Activated CD8-positive, alpha-beta memory T cell treated with anti-CD3 and anti-CD28 coated beads, Interleukin-2, amount 50 U/mL, for 48 hours (primary cell): ENCODE data around the gene CLDN9.
A peak's percentile ranks its signal among the peaks of the same experiment; 100 is the strongest.

ENCODE experiments used
- DNase-seq: peaks from one replicate; pipeline ENCODE4 v3.0.0-alpha.2; 2020

CLDN9 gene

DNA sequence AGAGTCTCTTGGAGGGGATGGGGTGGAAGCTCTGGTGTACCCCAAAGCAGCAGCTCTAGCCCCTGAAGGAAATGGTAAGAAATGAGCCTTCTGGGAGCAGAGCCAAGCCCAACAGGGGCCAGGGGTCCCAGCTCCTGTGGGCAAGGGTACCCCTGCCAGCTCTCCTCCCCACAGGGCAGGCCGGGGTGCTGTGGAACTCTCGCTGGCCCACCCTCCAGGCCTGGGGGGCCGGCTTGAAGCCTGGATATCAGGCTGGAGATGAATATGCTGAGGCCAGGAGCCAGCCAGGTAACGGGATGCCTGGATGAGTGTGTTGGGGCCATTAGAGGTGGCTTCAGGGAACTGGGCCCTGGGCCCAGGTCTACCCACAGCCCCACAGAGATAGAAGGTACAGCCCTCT, 12.2 kb upstream of the CLDN9 start:
- no peak for DNase-seq

DNA sequence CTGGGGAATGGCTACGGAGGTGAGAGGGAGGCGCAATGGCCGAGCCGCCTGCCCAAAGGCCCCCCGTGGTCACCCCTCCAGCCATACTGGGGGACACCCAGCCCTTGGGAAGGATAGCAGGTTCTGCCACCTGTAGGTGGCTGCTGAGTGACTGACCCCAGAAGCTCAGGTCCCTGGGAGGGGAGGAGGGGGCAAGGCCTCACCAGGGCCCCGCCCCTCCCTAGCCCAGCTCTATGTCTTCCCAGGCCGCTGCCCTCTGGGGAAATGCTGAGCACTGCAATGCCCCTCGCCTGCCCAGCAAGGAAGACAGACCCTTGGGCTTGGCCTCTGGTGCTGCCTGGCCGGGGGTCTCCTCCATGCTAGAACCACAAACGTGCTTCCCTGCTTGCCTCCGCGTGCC, 11.4 kb upstream of the CLDN9 start:
- no peak for DNase-seq

DNA sequence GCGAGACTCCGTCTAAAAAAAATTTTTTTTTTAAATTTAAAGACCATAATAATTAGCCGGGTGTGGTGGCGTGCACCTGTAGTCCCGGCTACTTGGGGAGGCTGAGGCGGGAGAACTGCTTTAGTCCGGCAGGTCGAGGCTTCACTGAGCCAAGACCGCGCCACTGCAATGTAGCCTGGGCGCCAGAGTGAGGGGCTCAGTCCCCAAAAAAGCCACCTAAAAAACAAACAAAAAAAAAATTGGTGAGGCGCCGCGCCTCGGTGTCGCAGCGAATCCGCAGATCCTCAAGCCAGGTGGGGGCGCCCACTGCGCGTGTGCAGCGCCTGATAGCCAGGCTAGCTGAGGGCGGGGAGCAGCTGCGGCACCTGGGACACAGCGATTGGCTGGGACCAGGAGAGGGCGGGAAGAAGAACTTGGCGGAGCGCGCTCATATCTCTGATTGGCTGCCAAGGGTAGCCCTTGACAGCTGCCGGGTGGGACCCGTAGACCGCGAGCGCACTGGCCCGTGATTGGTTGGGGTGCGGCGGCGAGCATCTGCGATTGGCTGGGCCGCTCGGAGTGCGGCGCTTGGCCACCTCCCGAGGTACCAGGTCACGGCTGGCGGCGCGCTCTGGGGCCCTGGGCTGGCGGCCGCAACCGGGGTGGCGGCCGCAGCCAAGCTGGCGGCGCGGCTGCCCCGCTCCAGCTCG, 9.0 kb upstream of the CLDN9 start:
- peak; percentile 96 for DNase-seq

DNA sequence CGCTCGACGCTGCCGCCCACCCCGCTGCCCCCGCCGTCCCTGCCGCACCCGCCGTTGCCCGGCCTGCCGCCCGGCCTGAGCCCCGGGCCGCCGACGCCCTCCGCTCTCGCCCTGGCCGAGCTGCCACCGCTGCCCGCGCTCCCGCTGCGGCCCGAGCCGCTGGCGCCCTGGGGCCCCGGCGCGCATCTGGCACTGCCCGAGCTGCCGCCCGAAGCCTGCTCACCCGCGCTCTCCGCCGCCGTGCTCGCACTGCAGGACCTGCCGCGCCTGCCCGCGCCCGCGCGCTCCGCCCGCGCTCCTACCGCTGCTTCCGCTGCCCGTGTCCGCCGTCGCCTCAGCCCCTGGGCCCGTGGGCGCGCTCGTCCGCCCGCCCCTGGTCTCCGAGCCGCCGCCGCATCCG, 8.4 kb upstream of the CLDN9 start:
- DNase-seq, result no peak

DNA sequence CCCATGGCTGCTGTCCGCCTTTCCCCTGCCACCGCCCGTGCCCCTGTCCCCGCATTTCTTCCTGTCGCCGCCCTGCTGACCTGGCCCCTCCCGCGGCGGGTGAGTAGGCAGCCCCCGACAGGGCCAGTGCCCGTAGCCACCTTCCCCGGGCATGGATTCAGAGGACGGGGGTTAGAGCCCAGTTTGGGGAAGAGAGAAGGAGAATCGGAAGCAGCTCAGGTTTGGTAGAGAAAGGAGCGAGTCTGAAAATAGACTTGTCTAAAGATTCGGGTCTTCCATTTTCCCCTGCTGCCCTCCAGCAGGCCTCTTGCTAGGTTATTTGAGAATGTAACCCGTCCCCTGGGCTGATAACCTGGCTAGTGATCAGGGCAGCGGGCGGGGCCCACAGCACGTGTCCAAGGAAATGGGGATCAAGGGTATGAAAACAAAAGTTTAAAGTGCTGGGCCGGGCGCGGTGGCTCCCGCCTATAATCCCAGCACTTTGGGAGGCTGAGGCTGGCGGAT, 7.9 kb upstream of the CLDN9 start:
- no peak for DNase-seq

DNA sequence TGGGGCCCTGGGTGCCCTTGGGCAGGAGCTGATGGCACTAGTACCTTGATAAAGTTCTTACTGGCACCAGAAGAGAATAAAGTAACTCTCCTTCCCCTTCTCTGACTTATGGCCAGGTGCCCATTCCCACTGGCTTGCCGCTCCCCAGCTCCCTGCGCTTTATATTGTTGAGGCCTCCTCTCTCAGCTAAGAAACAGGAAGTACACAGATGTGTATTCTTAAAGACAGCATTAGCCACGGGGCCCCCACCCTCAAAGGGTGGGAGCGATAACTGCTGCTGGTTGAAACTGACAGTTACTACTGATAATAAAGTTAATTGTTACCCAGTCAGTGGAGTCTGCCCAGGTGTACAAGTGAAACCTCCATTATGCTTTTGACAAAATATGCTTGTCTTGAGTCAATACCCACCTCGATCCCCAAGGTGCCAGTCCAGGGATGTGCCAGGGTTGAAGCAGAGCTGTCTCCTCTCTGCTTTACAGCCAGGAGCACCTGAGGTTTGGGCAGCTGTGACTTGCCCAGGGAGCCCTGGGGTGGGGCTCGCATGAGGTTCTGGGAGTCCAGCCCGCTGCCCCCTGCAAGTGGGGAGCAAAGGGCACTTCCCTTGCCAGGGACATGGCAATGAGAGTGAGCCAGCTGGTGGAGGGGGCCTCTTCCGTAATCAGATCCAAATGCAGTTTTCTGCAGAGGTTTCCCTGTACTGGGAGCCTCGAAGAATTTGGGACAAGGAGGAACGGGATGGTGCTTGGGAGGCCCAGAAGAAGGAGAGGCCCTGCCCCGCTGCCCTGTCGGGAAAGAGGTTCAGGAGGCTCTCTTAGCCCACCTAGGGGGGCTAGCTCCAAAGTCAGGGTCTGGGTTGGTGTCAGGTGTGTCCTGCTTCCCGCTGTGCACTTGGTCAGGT, 5.4 kb upstream of the CLDN9 start:
- no peak for DNase-seq

DNA sequence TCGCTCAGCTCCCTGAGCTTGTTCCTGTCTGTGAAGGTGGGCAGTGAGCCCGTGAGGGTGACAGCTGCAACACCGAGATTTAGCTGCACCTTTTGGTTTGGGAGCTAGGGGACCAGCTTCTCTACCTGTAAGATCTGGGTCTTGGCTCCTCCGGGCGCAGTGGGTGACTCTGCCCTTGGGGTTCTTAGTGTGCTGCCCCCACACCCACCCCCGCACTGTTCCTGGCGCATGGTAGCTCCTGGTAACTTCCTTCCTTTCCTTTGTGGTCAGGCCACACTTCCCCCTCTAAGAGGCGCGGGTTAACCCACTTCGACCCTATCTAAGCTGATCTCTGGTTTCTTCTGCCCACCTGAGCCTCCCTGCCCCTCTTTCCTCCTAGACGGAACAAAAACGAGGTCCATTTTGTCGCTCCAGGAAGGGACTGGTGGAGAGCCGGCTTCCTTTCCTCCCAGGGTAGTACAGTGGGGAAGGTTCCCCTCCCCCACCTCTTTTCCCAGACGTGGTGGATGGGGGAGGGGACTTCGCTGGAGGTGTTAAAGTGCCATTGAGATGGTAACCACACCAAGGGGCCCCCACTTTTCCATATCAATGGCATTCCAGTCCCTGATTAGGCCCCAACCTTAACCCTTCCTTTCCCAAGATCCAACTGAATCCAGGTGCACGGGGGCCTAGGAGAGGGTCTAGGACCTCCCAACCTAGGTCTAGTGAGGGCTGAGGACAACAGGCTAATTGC, 4.6 kb upstream of the CLDN9 start:
- DNase-seq, result no peak

DNA sequence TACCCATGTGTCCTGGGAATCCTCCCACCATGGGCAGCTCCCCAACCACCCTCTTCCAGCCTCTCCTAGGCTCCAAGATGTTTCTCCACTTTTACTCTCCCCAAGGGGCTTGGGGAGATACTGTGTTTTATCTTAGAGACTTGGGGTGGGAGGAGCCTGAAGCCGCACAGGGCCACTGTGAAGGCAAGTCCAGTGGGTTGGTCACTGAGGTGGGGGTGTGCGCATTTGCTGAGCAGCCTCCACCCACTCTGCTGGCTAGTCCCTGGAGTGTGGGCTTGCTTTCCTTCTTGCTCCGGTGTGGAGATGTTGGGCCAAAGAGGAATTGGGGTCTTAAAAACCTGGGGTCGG, 4.1 kb upstream of the CLDN9 start:
- no peak for DNase-seq

DNA sequence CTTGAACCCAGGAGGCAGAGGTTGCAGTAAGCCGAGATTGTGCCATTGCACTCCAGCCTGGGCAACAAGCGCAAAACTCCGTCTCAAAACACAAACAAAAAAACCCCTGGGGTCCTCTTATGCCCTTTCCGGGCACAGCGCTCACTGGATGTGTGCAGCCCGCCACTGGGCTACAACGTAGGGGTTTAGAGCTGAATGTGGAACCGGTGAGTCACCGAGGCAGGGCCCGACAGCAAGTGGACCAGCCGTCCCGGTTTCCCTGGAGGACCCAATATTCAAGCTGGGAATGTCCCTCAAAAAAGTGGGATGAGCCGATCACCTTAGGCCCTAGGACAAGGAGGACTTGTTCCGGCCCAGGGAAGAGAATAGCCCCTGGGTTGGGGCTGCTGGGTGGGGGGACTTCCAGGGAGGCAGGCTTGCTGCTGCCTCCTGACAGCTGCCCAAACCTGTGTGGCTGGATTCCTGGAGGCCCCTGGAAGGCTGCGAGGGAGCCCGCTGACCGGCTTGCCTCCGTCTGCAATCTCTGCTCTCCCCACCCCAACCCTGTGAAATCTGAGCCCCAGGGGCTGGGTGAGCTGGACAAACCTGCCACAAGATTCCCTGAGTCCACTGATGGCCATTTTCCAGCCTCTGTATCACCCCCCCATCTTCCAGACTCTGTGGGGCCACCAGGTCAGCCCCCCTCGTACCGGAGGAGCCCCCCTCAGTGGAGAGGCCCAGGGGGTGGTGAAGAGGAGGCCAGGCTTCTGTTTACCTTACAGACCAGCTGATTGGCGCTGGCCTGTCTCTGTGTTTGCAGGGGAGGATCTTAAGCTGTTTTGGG, 2.9 kb upstream of the CLDN9 start:
- DNase-seq, result no peak

DNA sequence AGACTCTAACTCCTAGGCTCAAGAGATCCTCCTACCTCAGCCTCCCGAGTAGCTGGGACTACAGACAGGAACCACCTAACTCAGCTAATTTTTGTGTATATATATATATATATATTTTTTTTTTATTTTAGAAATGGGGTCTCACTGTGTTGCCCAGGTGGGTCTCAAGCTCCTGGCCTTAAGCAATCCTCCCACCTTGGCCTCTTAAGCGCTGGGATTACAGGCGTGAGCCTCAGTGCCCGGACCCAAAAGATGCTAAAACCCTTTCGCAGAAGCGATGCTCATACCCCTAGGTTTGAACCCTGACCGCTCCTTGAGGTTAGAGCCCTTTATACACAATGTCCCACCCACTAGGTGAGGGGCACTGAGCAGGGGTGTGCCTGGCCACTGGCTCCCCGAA, 2.2 kb upstream of the CLDN9 start:
- DNase-seq, result no peak

DNA sequence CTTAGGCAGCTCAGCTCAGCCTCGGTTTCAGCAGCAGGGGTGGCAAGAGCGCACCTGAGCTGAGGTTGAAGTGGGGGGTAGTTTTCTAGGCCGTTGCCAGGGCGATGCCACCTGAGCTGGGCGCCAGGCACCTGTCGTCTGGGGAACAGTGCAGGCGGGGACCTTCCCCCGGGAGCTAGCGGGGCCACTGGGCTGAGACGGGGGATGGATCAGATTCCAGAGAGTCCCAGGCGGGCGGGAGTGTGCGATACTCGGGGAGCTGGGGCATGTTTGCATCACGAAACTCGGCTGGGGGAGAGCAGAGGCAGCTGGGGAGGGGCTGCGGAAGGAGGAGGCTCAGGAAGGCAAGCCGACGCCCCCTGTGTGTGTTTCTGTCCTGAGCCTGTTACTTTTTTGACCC, 477 bp upstream of the CLDN9 start:
- DNase-seq, result no peak

DNA sequence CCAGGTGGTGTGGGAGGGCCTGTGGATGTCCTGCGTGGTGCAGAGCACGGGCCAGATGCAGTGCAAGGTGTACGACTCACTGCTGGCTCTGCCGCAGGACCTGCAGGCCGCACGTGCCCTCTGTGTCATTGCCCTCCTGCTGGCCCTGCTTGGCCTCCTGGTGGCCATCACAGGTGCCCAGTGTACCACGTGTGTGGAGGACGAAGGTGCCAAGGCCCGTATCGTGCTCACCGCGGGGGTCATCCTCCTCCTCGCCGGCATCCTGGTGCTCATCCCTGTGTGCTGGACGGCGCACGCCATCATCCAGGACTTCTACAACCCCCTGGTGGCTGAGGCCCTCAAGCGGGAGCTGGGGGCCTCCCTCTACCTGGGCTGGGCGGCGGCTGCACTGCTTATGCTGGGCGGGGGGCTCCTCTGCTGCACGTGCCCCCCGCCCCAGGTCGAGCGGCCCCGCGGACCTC, 798 bp downstream of the CLDN9 start:
- no peak for DNase-seq

DNA sequence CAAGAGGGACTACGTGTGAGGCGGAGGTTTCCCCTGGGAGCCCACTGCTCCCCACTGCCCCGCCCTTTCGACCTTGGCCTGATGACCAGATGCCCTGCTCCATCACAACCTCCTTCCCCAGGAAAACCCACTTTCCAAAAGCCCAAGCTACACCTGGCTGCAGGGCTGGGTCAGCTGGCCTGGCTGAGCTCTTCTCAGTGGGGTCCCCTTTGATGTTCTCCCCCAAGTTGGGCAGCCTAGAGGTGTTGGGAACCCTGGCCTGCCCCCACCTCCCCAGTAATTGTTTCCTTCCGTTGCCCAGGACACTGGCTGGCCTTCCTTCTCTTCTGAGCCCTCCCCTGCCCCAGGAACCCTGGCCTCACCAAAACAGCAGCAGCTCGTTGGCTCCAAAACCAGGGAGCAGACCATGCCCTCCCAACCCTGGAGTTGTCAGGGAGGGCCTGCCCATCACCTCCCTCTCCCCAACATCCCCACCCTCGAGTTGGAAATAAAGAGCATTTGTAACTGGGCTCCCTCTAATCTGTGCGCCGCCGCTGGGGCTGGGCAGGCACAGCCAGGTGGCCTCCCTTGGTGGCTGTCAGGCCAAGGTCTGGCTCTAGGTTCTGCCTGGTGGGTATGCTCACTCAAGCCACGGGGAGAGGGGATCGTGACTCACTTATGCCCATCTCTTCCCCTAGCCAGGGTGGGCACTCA, 1.4 kb downstream of the CLDN9 start:
- DNase-seq, result no peak

DNA sequence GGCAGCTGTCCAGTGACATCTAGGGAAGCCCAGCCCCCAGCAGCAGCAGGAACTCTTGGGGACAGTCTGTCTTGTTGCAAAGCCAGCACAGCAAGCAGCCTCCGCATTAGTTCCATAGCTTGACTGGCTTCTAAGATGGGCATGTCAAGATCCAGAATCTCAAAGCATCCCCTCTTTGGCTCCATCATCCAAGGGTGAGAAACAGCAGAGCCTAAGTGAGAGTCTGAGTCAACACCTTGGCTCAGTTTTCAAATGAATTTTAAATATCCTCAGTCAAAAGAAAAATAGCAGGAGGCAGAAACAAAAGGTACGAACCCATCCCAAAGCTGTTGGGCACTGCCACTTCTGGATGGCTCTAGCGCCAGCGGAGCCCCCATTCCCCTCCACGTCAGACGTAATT, 2.2 kb downstream of the CLDN9 start:
- no peak for DNase-seq

DNA sequence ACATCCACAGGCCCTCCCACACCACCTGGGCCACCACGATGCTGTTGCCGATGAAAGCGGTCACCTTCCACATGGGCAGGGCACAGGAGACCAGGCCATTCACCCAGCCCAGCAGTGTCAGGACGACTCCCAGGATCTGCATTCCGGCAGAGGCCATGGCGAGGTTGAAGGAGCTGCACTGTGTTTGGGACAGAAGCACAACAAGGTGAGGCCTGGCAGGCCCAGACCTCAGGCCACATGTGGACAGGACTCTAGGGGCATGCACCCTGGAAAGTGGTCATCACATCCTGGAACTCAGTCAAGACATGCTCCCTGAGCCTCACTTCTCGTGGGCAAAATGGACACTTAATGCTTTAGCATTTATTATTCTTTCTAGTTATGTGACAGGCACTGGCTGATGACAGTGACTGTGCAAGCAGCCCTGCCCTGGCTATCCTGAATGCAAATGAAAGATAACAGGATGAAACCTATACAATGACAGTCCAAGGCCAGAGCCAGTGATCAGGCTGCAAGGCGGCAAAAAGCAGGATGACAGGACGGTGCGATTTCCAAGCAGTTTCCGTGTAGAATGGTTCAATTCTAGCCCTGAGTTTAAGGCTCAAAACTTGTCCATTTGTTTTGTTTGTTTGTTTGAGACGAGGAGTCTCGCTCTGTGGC, 3.3 kb downstream of the CLDN9 start:
- no peak for DNase-seq

DNA sequence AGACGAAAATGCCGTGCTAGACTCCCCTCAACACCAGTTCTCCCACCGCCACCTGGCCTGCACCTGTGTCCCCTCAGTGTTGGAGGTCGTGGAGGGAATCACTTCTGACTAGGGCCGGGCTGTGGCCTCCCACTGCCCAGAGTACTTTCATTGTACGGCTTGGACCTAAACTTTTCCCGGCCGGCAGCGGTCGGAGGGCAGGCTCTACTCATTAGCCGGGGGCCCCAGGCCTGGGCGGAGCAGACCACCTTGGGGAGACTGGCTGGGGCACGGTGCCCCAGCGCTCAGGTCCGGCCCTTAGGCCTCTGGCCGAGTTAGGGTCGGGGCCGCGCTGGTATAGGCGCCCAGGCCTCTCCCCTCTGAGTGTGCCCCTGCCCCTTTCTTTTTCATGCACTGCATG, 4.6 kb downstream of the CLDN9 start:
- no peak for DNase-seq

DNA sequence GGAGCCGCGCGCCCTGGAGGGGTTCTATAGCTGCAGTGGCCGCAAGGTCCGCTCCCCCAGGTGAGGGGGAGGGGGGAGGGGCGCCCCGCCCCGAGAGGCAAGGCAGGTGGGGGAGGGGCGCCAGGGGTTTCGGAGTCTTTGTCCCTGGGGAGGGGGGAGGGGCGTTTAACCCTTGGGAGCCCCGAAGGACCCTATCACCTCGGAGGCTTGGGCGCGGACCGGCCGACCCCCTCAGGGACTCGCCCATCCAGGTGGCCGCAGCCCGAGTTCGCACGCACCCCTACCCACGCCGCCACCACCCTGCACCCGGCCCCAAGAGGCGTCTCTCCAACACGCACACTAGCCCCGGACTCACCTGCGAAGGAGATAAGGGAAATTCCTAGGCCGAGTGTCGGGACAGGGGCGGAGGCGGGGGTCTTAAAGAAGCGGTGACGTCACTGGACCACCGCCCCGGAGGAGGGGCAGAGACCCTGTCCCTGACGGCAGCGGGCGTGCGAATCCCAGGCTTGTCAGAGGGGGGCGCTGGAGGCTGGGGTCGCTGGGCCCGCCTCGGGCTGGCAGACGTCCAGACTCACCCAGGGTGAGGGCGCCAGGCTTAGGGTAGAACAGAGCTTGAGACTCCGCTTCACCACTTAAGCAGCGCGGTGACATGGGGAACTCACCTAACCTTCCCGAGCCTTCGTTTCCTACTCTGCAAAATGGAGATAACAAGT, 5.2 kb downstream of the CLDN9 start, which contains the start of gene CLDN6:
CLDN6 (minus strand) TSS at position 390 of the 713 bp plus-strand sequence. CDS start 2,162 bp downstream, outside the sequence.
- DNase-seq, result peak; percentile 80

DNA sequence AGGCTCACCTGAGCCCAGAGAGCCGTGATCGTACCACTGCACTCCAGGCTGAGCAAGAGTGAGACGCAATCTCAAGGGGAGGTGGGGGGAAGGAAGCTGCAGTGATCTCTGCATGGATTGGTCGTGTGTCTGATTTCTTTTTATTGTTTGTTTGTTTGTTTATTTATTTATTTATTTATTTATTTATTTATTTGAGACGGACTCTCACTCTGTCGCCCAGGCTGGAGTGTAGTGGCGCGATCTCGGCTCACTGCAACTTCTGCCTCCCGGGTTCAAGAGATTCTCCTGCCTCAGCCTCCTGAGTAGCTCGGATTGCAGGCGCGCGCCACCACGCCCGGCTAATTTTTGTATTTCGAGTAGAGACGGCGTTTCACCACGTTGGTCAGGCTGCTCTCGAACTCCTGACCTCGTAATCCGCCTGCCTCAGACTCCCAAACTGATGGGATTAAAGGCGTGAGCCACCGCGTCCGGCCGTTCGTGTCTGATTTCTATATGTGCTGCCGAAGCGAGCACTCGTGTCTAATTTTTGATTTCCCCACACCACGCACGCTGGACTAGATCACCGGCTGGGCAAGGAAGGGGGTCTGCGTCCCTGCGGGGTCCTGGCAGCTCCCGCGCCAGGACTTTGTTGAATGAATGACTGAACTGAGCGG, 7.0 kb downstream of the CLDN9 start:
- DNase-seq, result no peak

DNA sequence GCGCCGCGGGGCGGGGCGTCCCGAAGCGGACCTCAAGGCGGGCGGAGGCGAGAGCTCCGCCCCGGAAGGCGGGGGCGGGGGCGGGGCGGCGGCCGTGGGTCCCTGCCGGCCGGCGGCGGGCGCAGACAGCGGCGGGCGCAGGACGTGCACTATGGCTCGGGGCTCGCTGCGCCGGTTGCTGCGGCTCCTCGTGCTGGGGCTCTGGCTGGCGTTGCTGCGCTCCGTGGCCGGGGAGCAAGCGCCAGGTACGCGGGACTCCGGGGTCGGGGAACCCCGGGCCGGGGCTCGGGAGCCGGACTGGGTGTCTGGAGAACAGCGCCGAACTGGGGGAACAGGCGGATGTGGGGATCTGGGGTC, 7.5 kb downstream of the CLDN9 start, which contains the start of gene TNFRSF12A:
TNFRSF12A (plus strand) TSS at position 122 of the 357 bp plus-strand sequence; CDS start at position 152, 30 bp downstream.
- DNase-seq, result peak; percentile 86
